ENCODE measurements around the gene USP19.
A peak's percentile ranks its signal among the peaks of the same experiment; 100 is the strongest.

USP19 gene

DNA sequence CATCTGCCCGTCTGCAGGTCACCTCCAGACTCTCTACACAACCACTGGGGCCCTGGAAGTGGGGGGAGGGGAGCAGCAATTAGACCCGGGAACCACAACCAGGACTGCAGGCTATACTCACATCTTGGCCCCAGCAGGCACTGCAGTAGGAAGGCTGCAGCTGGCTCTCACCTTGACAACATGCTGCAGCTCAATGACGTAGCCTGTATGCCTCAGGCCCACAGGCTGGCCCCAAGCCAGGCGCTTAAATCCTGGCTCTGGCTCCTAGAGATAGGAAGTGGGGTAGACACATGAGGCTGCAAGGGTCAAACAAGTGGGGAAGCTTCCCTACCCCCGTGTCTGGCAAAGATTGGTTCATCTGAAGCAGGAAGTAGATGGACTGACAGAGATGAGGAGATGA, 22.2 kb downstream of the USP19 start:
- no peak for DNase-seq

GRCh38 chr3:49093853-49094767, 26.5 kb downstream of the USP19 start, which contains the start of gene QRICH1:
TSS of gene QRICH1 (minus strand) at chr3:49094071. CDS start at chr3:49077017, 17,054 bp downstream.
- peak; percentile 91 for DNase-seq

GRCh38 chr3:49092938-49093852, 27.4 kb downstream of the USP19 start:
- peak; percentile 12 for DNase-seq

- DNase-seq, result no peak
Observed at GRCh38 chr3:49081429-49081828, 39.2 kb downstream of the USP19 start.

GRCh38 chr3:49079270-49079669, 41.4 kb downstream of the USP19 start:
- DNase-seq, result no peak

DNA sequence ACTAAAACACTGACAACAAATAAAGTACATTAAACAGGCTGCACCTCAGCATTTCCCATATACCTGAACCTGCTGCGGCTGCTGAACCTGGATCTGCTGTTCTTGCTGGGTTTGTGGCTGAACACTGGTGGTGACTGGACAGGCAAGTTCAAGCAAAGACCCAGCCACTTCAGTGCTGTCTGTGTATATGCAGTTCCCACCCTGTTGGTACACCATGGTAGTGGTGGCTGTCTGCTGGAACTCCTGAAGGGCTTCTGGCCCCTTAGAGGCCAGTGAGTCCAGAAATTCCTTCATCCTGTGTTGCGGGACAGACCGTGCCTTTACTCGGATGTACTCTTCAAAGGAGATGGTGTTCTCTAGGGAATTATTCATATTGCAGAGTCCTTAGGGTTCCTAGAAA, 44.0 kb downstream of the USP19 start:
- DNase-seq, result no peak

- no peak for DNase-seq
Observed at GRCh38 chr3:49076116-49076515, 44.5 kb downstream of the USP19 start.

Data from NCI-H748 treated with DMSO at 0.1 percent for 48 hours (cell line).